Measurements from ENCODE around the gene ZGRF1.
"Not testable (repeated sequence)": the region's sequence is repeated elsewhere in the genome, so short reads cannot be mapped to it uniquely, and the experiment has no call there.

Gene ZGRF1

DNA sequence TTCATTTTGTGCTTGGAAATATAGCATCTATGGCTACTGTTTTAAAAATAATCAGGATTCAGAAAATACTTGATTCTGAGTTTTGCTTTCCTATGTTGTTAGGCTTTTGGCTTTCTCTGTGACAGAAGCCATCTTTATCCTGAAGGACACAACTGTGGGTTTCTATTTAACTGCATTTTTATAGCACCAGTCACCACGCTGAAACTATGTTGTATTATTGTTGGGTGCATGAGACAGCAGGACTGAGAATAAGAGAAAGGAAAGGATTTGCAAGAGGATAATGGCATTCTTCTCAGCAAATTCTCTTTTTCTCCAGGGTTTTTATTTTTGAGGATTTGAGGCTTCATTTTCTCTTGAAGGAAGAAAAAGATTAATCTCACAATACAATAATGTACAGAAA, 110.6 kb downstream of the ZGRF1 start:
- TF ChIP-seq, protein P1, sequence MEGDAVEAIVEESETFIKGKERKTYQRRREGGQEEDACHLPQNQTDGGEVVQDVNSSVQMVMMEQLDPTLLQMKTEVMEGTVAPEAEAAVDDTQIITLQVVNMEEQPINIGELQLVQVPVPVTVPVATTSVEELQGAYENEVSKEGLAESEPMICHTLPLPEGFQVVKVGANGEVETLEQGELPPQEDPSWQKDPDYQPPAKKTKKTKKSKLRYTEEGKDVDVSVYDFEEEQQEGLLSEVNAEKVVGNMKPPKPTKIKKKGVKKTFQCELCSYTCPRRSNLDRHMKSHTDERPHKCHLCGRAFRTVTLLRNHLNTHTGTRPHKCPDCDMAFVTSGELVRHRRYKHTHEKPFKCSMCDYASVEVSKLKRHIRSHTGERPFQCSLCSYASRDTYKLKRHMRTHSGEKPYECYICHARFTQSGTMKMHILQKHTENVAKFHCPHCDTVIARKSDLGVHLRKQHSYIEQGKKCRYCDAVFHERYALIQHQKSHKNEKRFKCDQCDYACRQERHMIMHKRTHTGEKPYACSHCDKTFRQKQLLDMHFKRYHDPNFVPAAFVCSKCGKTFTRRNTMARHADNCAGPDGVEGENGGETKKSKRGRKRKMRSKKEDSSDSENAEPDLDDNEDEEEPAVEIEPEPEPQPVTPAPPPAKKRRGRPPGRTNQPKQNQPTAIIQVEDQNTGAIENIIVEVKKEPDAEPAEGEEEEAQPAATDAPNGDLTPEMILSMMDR (IDR thresholded peaks at IDR 0.05; ENCODE audit: low read depth, low read length) = no peak
- H3K4me3 ChIP-seq (ENCODE audit: low read depth, low read length) = no peak overlapping the region

DNA sequence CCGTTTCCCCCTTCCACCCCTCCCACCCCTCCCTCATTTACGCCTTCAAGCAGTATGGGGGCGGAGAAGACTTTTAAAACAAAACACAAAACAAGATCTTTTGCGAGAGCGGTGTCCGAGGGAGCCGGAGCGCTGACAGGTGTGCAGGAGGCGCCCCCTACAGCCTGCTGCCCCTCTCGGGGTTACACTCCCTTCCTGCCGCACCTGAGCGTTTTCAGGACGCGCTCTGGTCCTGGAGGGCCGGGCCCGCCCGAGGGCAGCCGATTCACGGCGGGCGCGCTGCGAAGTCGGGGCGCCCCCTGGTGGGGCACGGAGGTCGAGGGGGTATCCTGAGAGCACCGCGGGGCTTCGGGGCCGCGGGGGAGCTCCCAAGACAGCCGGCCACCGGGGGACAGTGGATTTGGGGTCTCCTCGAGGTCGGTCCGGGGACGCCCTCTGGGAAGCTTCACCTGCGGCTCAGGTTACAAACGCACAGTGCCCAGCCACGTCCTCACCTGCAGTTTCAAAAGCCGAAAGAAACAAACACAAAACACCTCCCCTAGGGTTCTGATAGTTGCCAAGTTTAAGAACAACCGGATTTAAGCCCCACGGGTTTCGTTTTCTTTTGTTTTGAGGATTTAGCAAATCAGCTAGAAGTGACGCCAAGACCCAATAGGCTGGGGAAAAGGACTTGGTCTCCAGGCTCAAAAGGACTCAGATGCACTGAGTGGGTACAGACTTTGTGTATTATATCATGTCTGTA, 112.8 kb downstream of the ZGRF1 start:
- TF ChIP-seq, protein P1 (IDR thresholded peaks at IDR 0.05; ENCODE audit: low read depth, low read length) = peak; percentile 48
- H3K4me3 ChIP-seq (ENCODE audit: low read depth, low read length) = peak overlapping the region; percentile 50

DNA sequence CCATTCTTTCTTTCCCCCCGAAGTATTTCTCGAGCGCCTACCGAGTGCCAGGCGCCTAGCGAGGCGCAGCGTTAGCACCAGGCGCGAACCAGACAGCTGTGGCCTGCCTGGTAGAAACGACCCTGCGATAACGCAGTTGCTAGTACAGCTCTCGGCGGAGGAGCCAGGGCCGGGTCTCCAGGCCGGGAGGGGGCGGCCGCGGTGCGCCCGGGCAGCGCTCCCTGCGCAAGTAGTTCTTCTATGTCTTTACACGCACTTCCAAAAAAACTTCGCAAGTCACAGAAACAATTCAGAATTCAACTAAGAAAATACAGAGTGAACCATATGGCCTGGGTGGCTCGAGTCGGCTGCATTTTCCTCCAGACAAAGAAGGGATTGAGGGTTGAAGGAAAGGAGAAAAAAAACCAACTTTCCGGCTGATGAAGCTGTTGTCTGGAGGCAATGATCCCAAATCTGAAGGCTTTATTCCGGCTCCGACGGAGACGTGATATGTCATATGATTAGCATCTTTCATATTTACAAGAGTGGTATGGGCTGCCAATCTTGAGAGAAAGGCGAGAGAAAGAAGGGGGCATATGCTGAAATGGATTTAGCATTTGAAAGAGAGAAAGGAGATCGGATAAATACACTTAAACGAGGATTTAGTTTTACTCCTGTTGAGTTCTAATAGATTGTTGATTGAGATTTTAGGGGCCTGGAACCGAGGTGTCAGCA, 113.5 kb downstream of the ZGRF1 start:
- peak overlapping the region; percentile 50 for H3K4me3 ChIP-seq (ENCODE audit: low read depth, low read length)

DNA sequence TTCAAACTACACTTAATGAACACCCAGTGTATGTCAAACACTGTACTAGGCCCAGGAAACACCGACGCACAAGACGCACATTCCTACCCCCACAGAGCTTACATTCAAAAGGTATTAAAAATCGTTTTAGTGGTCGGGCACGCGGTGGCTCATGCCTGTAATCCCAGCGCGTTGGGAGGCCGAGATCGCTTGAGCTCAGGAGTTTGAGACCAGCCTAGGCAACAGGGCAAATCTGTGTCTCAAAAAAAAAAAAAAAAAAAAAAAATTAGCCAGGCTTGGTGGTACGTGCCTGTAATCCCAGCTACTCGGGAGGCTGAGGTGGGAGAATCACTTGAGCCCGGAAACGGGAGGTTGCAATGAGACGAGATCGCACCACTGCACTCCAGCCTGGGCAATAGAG, 114.3 kb downstream of the ZGRF1 start:
- not testable (repeated sequence) for H3K4me3 ChIP-seq (ENCODE audit: low read depth, low read length)

More for the DNA sequence above, 113.5 kb downstream of the ZGRF1 start:
- TF ChIP-seq, protein P1 (IDR thresholded peaks at IDR 0.05; ENCODE audit: low read depth, low read length) = no peak

DNA sequence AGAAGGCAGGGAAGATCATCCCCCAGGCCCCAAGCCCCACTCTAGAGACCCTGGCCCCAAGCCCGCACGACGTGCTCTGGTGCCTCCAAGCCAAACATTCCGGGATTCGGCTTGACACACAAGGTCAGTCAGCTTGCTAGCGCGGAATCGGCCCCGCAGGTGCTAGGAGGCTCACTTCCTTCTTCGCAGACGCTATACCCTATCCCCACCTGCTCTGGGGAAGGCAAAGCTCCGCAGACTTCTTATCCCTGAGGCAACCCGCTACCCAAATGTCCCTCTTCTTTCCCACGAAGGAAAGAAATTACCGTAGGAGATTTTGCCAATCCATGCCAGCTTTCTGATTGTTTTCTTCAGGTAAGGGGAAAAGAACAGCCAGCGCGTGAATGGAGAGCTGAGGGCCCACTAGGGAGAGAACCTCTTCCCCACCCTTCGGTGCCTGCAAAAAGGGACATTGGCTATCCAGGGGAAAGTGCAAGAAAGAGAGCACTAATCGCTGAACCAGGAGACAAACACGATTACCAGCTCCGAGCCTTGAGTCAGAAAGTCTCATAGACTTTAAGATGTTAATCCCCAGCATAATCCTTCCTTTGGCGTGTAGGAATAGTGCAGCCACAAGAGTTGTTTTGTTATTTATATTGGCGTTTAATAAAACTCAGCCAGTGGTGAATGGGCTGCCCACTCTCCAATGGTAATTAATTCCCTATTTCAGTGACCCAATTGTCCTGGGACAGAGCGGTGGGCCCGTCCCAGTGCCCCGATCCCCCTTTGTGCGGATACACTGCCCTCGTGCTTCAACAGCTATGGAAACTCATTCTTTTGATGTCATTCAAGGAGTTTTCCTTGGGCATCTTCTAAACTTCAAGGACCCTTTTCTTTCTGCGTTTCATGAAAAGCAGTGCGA, 115.3 kb downstream of the ZGRF1 start:
- no peak overlapping the region for H3K4me3 ChIP-seq (ENCODE audit: low read depth, low read length)
- TF ChIP-seq, protein P1 (IDR thresholded peaks at IDR 0.05; ENCODE audit: low read depth, low read length) = no peak

DNA sequence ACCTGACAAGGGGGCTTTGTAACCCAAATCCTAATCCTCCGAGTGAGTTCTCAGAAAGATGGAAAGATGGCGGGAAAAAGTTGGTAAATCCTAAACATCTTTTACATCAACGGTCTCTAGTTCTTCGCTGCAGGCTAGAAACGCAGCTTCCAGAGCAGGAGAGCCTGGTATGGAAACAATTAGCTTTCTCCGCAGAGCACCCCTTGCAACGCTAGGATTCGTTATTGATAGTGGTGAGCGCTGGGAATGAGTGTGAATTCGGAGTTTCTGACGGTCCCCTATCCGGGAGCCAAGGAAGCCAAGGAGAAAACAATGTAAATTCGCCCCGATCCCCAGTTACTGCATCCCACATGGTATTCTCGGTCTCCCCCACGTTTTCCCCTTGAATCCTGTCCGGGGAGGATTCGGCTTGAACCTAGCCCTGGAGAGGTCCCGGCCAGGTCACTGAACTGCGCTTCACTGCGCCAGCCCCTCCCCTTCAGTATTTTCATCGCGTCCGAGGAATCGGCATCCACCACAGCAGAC, 116.0 kb downstream of the ZGRF1 start:
- TF ChIP-seq, protein P1 (IDR thresholded peaks at IDR 0.05; ENCODE audit: low read depth, low read length) = no peak
- no peak overlapping the region for H3K4me3 ChIP-seq (ENCODE audit: low read depth, low read length)

Data from WI38 (cell line).